Tibial artery (tissue), 4 donors: ENCODE data around the gene CROCC2.

Experiments
- DNase-seq, 2 donors: peaks; one replicate each; pipeline ENCODE4 v3.0.0-alpha.2; 2019
- H3K27ac ChIP-seq, 2 donors: fragments of 200-600 bp; sonication (generic) in 1 of 2; 1 replicate in 1 of 2; 2 replicates in 1 of 2; pipeline ENCODE4 v1.5.1; 2018 to 2019; ENCODE audit warnings: mild to moderate bottlenecking in 1 of 2
- H3K27me3 ChIP-seq, 2 donors: fragments of 200-600 bp; sonication (generic) in 1 of 2; one replicate each; pipeline versions ENCODE4 v1.5.1 to v1.6.0; 2016 to 2019
- H3K36me3 ChIP-seq, 3 donors: fragments of 200-600 bp; sonication (generic) in 2 of 3; one replicate each; pipeline ENCODE4 v1.5.1; 2016 to 2019; ENCODE audit warnings: mild to moderate bottlenecking in 2 of 3
- H3K4me1 ChIP-seq, 4 donors: fragments of 200-600 bp; sonication (generic) in 2 of 4; 1 replicate in 3 of 4; 2 replicates in 1 of 4; pipeline ENCODE4 v1.5.1; 2016 to 2019
- H3K4me3 ChIP-seq, 2 donors: fragments of 200-600 bp; sonication (generic) in 1 of 2; 1 replicate in 1 of 2; 2 replicates in 1 of 2; pipeline ENCODE4 v1.5.1; 2018 to 2019; ENCODE audit warnings: mild to moderate bottlenecking in 2 of 2
- H3K9me3 ChIP-seq, 3 donors: fragments of 200-600 bp; sonication (generic) in 1 of 3; one replicate each; pipeline ENCODE4 v1.5.1; 2016 to 2019
- intact Hi-C: fragments of 100-400 bp; cut with DNase I; formaldehyde crosslinking; loops from one replicate; pipeline ENCODE4 v1.15.0; 2023; ENCODE audit warnings: low total_unique reads
- TF ChIP-seq, protein P1 (sequence below), 2 experiments: fragments of 200-600 bp in 1 of 2; fragments of 450-650 bp in 1 of 2; IDR thresholded peaks; one replicate each; pipeline ENCODE4 v1.5.1; 2017 to 2019; ENCODE audit warnings: antibody characterized with exemption in 2 of 2, mild to moderate bottlenecking in 1 of 2, moderate library complexity in 1 of 2

Gene CROCC2

DNA sequence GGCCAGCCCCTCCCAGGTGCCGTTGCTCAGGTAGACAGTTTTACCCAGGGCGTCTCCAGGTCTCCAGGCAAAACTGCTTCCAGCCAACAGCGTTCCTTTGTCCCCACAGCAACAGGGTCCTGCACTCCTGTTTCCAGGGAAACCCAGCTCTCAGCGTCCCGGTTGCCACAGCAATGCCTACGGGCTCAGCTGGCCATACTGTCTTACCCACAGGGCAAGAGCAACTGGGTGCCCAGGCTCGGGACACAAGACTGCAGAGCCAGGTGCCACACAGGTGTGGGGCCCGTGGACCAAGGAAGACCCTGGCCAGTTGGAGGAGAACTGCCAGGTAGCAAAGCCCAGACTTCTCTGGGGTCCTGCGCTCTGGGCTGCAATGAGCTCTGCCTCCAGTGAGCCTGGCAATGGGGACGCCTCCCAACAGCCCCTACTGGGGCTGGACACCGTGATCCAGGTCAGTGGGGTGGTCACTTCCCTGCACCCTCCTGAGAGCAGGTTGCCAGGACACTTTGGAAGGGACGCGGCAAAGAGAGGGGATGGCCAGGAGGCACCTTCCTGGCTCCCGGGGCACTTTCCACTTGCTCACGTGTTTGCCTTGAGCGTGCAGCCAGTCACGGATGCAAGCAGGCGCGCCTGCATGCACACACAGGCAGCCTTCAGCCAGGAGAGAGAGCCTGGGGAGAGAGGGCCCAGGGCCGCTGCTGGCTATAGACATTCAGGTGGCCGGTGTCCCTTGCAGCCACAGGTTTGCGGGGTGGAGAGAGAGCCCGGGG lies at the start of gene CROCC2:
TSS of gene CROCC2 (plus strand) at position 196 of the 770 bp plus-strand sequence. CDS start at position 374, 178 bp downstream.
- DNase-seq = no peak
- H3K27me3 ChIP-seq = peaks cover 0 to 67% of the 10 kb centered on the region in 2 donors
- H3K4me1 ChIP-seq = peaks cover 0 to 6% (median 0%) of the 10 kb centered on the region in 4 donors
- H3K36me3 ChIP-seq = no peaks in the 10 kb centered on the region
- H3K4me3 ChIP-seq = no peak within 1 kb of the TSS
- intact Hi-C loops = no loop called here
- H3K9me3 ChIP-seq = no peaks in the 10 kb centered on the region
- no peak within 1 kb of the TSS for H3K27ac ChIP-seq
- TF ChIP-seq, protein P1, sequence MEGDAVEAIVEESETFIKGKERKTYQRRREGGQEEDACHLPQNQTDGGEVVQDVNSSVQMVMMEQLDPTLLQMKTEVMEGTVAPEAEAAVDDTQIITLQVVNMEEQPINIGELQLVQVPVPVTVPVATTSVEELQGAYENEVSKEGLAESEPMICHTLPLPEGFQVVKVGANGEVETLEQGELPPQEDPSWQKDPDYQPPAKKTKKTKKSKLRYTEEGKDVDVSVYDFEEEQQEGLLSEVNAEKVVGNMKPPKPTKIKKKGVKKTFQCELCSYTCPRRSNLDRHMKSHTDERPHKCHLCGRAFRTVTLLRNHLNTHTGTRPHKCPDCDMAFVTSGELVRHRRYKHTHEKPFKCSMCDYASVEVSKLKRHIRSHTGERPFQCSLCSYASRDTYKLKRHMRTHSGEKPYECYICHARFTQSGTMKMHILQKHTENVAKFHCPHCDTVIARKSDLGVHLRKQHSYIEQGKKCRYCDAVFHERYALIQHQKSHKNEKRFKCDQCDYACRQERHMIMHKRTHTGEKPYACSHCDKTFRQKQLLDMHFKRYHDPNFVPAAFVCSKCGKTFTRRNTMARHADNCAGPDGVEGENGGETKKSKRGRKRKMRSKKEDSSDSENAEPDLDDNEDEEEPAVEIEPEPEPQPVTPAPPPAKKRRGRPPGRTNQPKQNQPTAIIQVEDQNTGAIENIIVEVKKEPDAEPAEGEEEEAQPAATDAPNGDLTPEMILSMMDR (IDR thresholded peaks at IDR 0.05) = no peak

DNA sequence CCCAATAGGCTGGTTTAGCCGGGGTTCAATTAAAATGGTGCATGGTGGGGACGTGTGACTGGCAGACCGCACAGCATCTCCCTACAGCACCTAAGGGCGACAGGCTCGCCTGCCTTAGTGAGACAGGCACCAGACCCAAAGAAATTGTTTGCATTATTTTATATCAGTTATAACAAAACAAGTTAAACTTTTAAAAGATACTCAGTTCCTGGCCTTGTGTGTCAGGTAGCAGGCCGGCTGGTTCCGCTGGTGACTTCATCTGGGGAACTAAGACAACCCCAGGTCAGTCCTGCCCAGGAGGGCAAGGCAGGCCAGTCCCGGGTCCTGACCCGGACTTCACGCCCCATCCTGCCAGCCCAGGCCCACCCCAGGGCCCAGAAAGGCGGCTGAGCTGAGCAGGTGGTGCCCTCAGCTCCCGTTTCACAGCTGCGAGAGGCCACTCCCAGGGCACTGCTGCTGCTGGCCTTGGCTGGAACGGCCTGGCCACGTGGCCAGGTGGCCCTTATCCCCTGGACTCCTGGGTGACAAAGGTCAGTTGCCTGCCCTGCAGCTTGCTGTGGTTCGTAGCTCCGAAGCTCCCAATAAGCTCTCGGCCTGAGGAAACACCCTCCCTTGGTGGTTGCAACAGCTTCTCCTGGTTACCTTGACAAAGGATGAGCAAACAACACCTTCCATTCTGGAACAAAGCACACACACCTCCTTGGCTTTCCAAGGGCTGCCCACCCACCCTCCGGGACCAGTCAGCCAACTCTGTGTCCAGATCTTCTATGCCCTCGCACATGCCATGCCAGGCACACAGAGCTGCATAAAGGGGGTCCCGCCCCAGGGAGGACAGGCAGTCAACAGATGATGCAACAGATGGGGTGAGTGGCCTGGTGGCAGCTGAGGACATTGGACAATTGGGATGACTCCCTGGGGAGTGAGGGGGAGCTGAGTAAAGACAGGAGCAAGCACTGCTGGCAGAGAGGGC lies 48.8 kb upstream of the CROCC2 start:
- no peaks in the 10 kb centered on the region for H3K36me3 ChIP-seq
- H3K9me3 ChIP-seq = no peaks in the 10 kb centered on the region
- peaks cover 0 to 20% of the 10 kb centered on the region in 2 donors for H3K27me3 ChIP-seq
- no peak overlapping the region for H3K27ac ChIP-seq
- intact Hi-C loops = no loop called here
- TF ChIP-seq, protein P1 (IDR thresholded peaks at IDR 0.05) = no peak
- DNase-seq = no peak
- H3K4me3 ChIP-seq = no peak overlapping the region
- H3K4me1 ChIP-seq = no peaks in the 10 kb centered on the region

DNA sequence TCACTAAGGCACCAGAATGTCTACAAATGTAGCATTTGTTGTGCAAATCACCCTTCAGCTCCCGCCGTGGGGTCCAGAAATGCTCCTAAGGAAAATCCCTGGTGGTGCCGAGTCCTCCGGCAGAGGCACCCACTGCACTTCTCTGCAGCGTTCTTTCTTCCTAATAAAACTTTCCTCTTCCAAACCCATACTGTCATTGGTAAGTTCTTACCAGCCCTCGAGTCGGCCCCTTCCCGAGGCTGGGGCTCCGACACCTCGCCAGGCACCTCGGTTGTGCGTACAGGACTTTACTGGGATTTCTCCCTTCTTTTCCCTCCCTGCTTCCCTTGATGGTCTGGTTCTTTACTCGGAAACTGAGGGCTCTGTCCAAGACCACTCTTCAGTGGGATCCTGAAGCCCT lies 47.8 kb upstream of the CROCC2 start:
- intact Hi-C loops = no loop called here
- H3K9me3 ChIP-seq = no peaks in the 10 kb centered on the region
- no peaks in the 10 kb centered on the region for H3K4me1 ChIP-seq
- H3K4me3 ChIP-seq = no peak overlapping the region
- peaks cover 0 to 20% of the 10 kb centered on the region in 2 donors for H3K27me3 ChIP-seq
- TF ChIP-seq, protein P1 (IDR thresholded peaks at IDR 0.05) = no peak
- no peaks in the 10 kb centered on the region for H3K36me3 ChIP-seq
- no peak overlapping the region for H3K27ac ChIP-seq
- no peak for DNase-seq

DNA sequence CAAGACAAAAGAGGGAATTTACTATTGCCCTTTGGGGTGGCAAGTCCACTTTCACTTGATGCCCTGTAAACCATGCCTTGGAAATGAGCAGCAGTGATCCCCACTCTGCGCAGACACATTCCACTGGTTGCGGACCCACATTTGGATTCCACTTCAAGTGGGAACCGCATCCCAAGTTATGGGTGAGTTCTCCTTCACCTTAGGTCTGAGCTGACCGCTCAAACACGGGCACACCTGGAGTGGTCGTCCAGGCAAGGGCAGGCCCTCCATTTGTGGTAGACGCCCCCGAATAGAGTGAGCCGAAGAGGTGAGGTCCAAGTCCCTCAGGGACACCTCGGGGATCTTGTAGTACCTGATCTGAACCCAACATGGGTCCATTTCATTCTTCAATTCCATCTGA lies 47.3 kb upstream of the CROCC2 start:
- Histone ChIP-seq H3K9me3 (no peaks in the 10 kb centered on the region), H3K4me3 (no peak overlapping the region), H3K4me1 (no peaks in the 10 kb centered on the region), H3K27ac (no peak overlapping the region), H3K36me3 (no peaks in the 10 kb centered on the region), H3K27me3 (peaks cover 0 to 20% of the 10 kb centered on the region in 2 donors)
- TF ChIP-seq, protein P1 (IDR thresholded peaks at IDR 0.05) = no peak
- DNase-seq = no peak
- intact Hi-C loops = no loop called here

DNA sequence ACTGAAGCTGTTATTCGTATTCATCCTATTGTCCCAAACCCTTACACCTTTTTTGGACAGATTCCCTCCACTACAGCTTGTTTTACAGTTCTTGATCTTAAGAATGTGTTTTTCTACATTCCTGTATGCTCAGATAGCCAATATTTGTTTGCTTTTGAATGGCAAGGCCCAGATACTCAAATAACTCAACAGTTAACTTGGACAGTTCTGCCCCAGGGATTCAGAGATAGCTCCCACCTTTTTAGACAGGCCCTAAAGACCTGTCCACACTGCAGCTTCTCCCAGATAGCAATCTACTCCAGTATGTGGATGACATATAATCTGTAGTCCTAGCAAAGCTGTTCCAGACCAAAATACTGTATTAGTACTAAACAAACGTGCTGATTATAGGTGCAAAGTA lies 44.6 kb upstream of the CROCC2 start:
- Histone ChIP-seq H3K27ac (no peak overlapping the region), H3K4me3 (no peak overlapping the region), H3K27me3 (peaks cover 0 to 13% of the 10 kb centered on the region in 2 donors), H3K4me1 (no peaks in the 10 kb centered on the region), H3K9me3 (no peaks in the 10 kb centered on the region), H3K36me3 (no peaks in the 10 kb centered on the region)
- TF ChIP-seq, protein P1 (IDR thresholded peaks at IDR 0.05) = no peak
- no peak for DNase-seq
- intact Hi-C loops = no loop called here
